ENCODE measurements around the gene CAMTA1. TPM values are rescaled to one million over a fixed set of nuclear protein-coding genes. Genes with fewer than 3 reads are reported as not detected.

The CAMTA1 gene
- total and polyA plus RNA-seq, 9 of the 15 experiments (the other 6 are each of a cell fraction or from before 2014, with no cell fraction given) = 43.9 to 161 (median 65.9) TPM

- H4K20me1 ChIP-seq (replicated peaks; ENCODE audit: control insufficient read depth, insufficient read depth, low read length) = peaks cover 16% of the 10 kb centered on the region; the same call in 1 of the 2 replicates
- H3K4me3 ChIP-seq = no peak overlapping the region
- POLR2A ChIA-PET = interaction anchor here (0.5 to 1.0 kb wide), 3 partner anchors 9 to 55 kb away, joined by 3 to 5 read pairs (median 3); no protein-coding TSS in a partner anchor
- peaks cover 0 to 2% of the 10 kb centered on the region in 2 experiments; a peak in 1 of 5 replicates for H3K4me1 ChIP-seq (replicated peaks in 1 of 2; ENCODE audit: control insufficient read depth in 2 of 2, insufficient read depth in 2 of 2, low read length in 2 of 2)
- H3K9ac ChIP-seq (ENCODE audit: insufficient read depth in 1 of 2, low read depth in 2 of 2, low read length in 2 of 2) = no peak overlapping the region
- H3K27me3 ChIP-seq (ENCODE audit: control insufficient read depth in 2 of 2, insufficient read depth in 2 of 2, low read length in 2 of 2) = peaks cover 36 to 80% of the 10 kb centered on the region in 2 experiments
- no peak overlapping the region for H3K4me2 ChIP-seq (ENCODE audit: insufficient read depth, low read length)
- H3K36me3 ChIP-seq (ENCODE audit: control insufficient read depth, insufficient read depth, low read length) = no peaks in the 10 kb centered on the region
- H3K79me2 ChIP-seq (ENCODE audit: control insufficient read depth, insufficient read depth, low read length) = no peaks in the 10 kb centered on the region
- no peak for FAIRE-seq
- no peak overlapping the region for H2AFZ ChIP-seq (ENCODE audit: low read depth, low read length)
- H3K9me3 ChIP-seq (replicated peaks; ENCODE audit: control insufficient read depth, insufficient read depth, low read depth, low read length) = no peaks in the 10 kb centered on the region
- DNase-seq (ENCODE audit: extremely low read depth in 1 of 4, low spot score in 3 of 4) = no peak
- no peak overlapping the region for H3K27ac ChIP-seq (ENCODE audit: extremely low read depth, low read depth, low read length)
- peaks cover 3% of the 10 kb centered on the region for H3K9me1 ChIP-seq (ENCODE audit: control insufficient read depth, insufficient read depth, low read length)
- in situ Hi-C loops (cut with MboI) = no loop called here
- WGBS (ENCODE audit: insufficient coverage, low coverage, missing lambda C conversion rate) = 0% methylated on average over 5 of the region's 5 CpGs
- CTCF ChIA-PET (ENCODE audit: low intra/inter-chr PET ratio) = no interaction called here
- no peak for ATAC-seq
- intact Hi-C loops (cut with micrococcal nuclease) = no loop called here
- no TSS peak for BruUV-seq (replicated peaks)
- no peak for TF ChIP-seq ZNF444 (CRISPR knock-in tag; IDR thresholded peaks at IDR 0.05)
- TF ChIP-seq ETV6 (IDR thresholded peaks at IDR 0.05; ENCODE audit: borderline replicate concordance in 1 of 2, low read depth in 2 of 2, low read length in 1 of 2) = no peak
- TF ChIP-seq ETV6 (CRISPR knock-in tag; IDR thresholded peaks at IDR 0.05; ENCODE audit: borderline replicate concordance) = no peak
- no peak for TF ChIP-seq U2AF1 (optimal IDR thresholded peaks at IDR 0.05; ENCODE audit: low read depth, low read length)
- TF ChIP-seq ARID4B (CRISPR knock-in tag; IDR thresholded peaks at IDR 0.05) = no peak
- TF ChIP-seq ATF6 (CRISPR knock-in tag; IDR thresholded peaks at IDR 0.05) = no peak
- TF ChIP-seq NUFIP1 (IDR thresholded peaks at IDR 0.05; ENCODE audit: partially characterized antibody) = no peak
- TF ChIP-seq MEF2A (IDR thresholded peaks at IDR 0.05; ENCODE audit: control insufficient read depth, low read depth, low read length) = no peak
- TF ChIP-seq ZBTB33 (CRISPR knock-in tag; IDR thresholded peaks at IDR 0.05) = no peak
- TF ChIP-seq SMAD2 (IDR thresholded peaks at IDR 0.05; ENCODE audit: low read depth, low read length) = no peak
- TF ChIP-seq MLLT1 (IDR thresholded peaks at IDR 0.05) = no peak
- TF ChIP-seq POLR2AphosphoS2 (IDR thresholded peaks at IDR 0.05; ENCODE audit: low read length) = no peak
- TF ChIP-seq ETS2 (tag; IDR thresholded peaks at IDR 0.05; ENCODE audit: borderline replicate concordance, poor library complexity, severe bottlenecking) = no peak
These were observed 304.2 kb downstream of the CAMTA1 start for GRCh38 chr1:7089497-7089896.
